GM12864 (cell line): ENCODE measurements around the gene PPFIA2.

Experiments used
- DNase-seq: peaks from one replicate; pipeline ENCODE4 v3.0.0-alpha.2; 2011; ENCODE audit warnings: low read depth
- H3K4me3 ChIP-seq: 2 replicates; pipeline ENCODE4 v1.5.1; 2011; ENCODE audit warnings: mild to moderate bottlenecking, low read depth, low read length, control low read depth
- CTCF ChIP-seq: IDR thresholded peaks from 2 replicates; pipeline ENCODE4 v1.5.1; 2011; ENCODE audit warnings: low read depth, mild to moderate bottlenecking, moderate library complexity, low read length, control low read depth, inconsistent platforms; ENCODE audit errors: missing control alignments

The PPFIA2 gene

GRCh38 chr12:81253360-81253759 is 505.8 kb downstream of the PPFIA2 start:
- no peak for TF ChIP-seq CTCF
- no peak overlapping the region for H3K4me3 ChIP-seq
- DNase-seq = no peak

GRCh38 chr12:81252228-81252627 is 506.9 kb downstream of the PPFIA2 start:
- TF ChIP-seq CTCF = no peak
- H3K4me3 ChIP-seq = no peak overlapping the region

GRCh38 chr12:81249976-81250375 is 509.2 kb downstream of the PPFIA2 start:
- DNase-seq = no peak
- no peak for TF ChIP-seq CTCF
- H3K4me3 ChIP-seq = no peak overlapping the region

More at GRCh38 chr12:81252228-81252627, 506.9 kb downstream of the PPFIA2 start:
- DNase-seq = no peak

- no peak for DNase-seq
- no peak for TF ChIP-seq CTCF
- no peak overlapping the region for H3K4me3 ChIP-seq
Observed at GRCh38 chr12:81245907-81246570, 513.1 kb downstream of the PPFIA2 start.

GRCh38 chr12:81245458-81245857 is 513.7 kb downstream of the PPFIA2 start:
- no peak for DNase-seq
- H3K4me3 ChIP-seq = no peak overlapping the region
- TF ChIP-seq CTCF = no peak

GRCh38 chr12:81231574-81232368 is 527.4 kb downstream of the PPFIA2 start:
- no peak for TF ChIP-seq CTCF
- no peak for DNase-seq
- no peak overlapping the region for H3K4me3 ChIP-seq

- no peak for DNase-seq
- no peak for TF ChIP-seq CTCF
- H3K4me3 ChIP-seq = no peak overlapping the region
Observed at GRCh38 chr12:81229759-81230158, 529.4 kb downstream of the PPFIA2 start.
